ENCODE data around the gene IRAK4.

The IRAK4 gene

DNA sequence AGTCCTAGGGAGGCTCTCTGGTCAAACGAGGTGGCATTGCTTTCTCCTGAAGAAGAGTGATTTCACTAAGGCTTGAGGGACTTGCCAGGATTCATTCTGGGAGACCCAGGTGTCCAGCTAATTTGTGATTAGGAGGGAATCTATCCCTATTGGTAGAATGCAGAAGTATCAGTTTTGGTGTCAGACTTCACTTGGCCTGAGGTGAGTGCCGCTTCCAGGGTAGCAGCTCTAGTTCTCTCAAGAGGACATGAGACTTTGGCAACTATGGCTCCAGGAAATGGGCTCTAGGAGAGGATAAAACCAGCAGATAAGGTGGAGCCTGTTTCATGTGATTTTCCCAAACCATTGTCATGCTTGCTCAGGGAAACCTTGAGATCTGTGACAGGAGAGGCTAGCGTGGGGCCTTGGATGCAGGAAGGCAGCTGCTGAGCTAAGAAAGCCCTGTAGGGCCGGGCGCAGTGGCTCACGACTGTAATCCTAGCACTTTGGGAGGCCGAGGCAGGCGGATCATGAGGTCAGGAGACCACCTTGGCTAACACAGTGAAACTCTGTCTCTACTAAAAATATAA is 65.5 kb downstream of the IRAK4 start:
- no peak overlapping the region for H2AFZ ChIP-seq (ENCODE audit: low read depth, low read length)
- no peak for DNase-seq
- H3K4me2 ChIP-seq (ENCODE audit: insufficient read depth, low read length): no peak overlapping the region
- no peak for TF ChIP-seq EZH2 (IDR thresholded peaks at IDR 0.05; ENCODE audit: borderline replicate concordance, low read depth, low read length, severe bottlenecking)
- TF ChIP-seq, protein P1, sequence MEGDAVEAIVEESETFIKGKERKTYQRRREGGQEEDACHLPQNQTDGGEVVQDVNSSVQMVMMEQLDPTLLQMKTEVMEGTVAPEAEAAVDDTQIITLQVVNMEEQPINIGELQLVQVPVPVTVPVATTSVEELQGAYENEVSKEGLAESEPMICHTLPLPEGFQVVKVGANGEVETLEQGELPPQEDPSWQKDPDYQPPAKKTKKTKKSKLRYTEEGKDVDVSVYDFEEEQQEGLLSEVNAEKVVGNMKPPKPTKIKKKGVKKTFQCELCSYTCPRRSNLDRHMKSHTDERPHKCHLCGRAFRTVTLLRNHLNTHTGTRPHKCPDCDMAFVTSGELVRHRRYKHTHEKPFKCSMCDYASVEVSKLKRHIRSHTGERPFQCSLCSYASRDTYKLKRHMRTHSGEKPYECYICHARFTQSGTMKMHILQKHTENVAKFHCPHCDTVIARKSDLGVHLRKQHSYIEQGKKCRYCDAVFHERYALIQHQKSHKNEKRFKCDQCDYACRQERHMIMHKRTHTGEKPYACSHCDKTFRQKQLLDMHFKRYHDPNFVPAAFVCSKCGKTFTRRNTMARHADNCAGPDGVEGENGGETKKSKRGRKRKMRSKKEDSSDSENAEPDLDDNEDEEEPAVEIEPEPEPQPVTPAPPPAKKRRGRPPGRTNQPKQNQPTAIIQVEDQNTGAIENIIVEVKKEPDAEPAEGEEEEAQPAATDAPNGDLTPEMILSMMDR (IDR thresholded peaks at IDR 0.05; ENCODE audit: borderline replicate concordance, extremely low read depth, low read length, poor library complexity, severe bottlenecking): no peak
- H3K79me2 ChIP-seq (ENCODE audit: insufficient read depth, low read length): no peaks in the 10 kb centered on the region
- H3K9me3 ChIP-seq (ENCODE audit: insufficient read depth, low read length, severe bottlenecking): no peaks in the 10 kb centered on the region
- no peak overlapping the region for H3K27ac ChIP-seq (ENCODE audit: low read length)
- H3K36me3 ChIP-seq (ENCODE audit: insufficient read depth, low read length): no peaks in the 10 kb centered on the region
- H4K20me1 ChIP-seq (ENCODE audit: insufficient read depth, low read length): no peaks in the 10 kb centered on the region
- no peaks in the 10 kb centered on the region for H3K4me1 ChIP-seq (ENCODE audit: insufficient read depth, low read length)
- H3K27me3 ChIP-seq (ENCODE audit: insufficient read depth, low read length, poor library complexity): no peaks in the 10 kb centered on the region
- H3K9ac ChIP-seq (ENCODE audit: low read depth, low read length): no peak overlapping the region
- no peak overlapping the region for H3K4me3 ChIP-seq (ENCODE audit: low read depth in 1 of 2, low read length in 2 of 2)
- no peak for ATAC-seq (ENCODE audit: insufficient read depth, low read depth)

DNA sequence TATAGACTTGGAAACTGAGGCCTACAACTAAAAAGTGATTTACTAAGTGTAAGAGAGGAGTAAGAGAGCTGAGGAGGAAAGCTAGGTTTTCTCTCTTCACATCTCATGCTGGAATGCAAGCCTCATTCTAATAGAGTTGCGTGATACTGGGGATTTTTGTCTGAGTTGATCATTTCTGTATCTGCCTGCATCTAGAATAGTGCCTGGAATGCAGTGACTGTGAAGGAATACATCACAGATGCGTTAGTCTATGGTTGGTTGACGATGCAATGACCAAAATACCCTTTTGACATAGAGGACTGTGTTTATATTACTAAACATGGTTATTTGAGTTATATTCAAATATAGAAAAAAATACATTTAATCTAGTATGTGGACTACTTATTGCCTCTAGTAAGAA is 67.9 kb downstream of the IRAK4 start:
- no peaks in the 10 kb centered on the region for H3K36me3 ChIP-seq (ENCODE audit: insufficient read depth, low read length)
- H4K20me1 ChIP-seq (ENCODE audit: insufficient read depth, low read length): no peaks in the 10 kb centered on the region
- no peak for DNase-seq
- H3K4me2 ChIP-seq (ENCODE audit: insufficient read depth, low read length): no peak overlapping the region
- TF ChIP-seq, protein P1 (IDR thresholded peaks at IDR 0.05; ENCODE audit: borderline replicate concordance, extremely low read depth, low read length, poor library complexity, severe bottlenecking): no peak
- no peak for TF ChIP-seq EZH2 (IDR thresholded peaks at IDR 0.05; ENCODE audit: borderline replicate concordance, low read depth, low read length, severe bottlenecking)
- H3K79me2 ChIP-seq (ENCODE audit: insufficient read depth, low read length): no peaks in the 10 kb centered on the region
- H2AFZ ChIP-seq (ENCODE audit: low read depth, low read length): no peak overlapping the region
- ATAC-seq (ENCODE audit: insufficient read depth, low read depth): no peak
- H3K9me3 ChIP-seq (ENCODE audit: insufficient read depth, low read length, severe bottlenecking): no peaks in the 10 kb centered on the region
- no peak overlapping the region for H3K4me3 ChIP-seq (ENCODE audit: low read depth in 1 of 2, low read length in 2 of 2)
- no peaks in the 10 kb centered on the region for H3K4me1 ChIP-seq (ENCODE audit: insufficient read depth, low read length)
- no peak overlapping the region for H3K9ac ChIP-seq (ENCODE audit: low read depth, low read length)
- H3K27ac ChIP-seq (ENCODE audit: low read length): no peak overlapping the region
- no peaks in the 10 kb centered on the region for H3K27me3 ChIP-seq (ENCODE audit: insufficient read depth, low read length, poor library complexity)

DNA sequence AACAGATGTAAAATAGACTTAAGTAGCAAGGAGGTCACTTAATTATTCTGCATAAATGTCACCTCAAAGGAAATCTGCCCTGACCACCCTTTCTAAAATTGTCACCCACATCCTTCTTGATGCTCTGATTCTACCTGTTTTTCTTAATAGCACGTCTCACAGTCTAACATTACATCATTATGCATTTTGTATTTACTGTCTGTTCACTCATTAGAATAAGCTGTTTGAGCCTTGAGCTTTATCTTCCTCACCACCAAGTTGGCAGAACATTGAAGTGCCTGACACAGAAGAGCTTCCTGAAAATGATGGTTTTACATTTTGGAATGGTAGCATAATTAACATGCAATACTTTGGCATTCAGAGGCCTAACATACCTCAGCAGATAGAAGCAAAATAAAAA is 68.3 kb downstream of the IRAK4 start:
- Histone ChIP-seq H3K9ac (ENCODE audit: low read depth, low read length) (no peak overlapping the region), H3K4me2 (ENCODE audit: insufficient read depth, low read length) (no peak overlapping the region), H4K20me1 (ENCODE audit: insufficient read depth, low read length) (no peaks in the 10 kb centered on the region), H3K27ac (ENCODE audit: low read length) (no peak overlapping the region), H3K36me3 (ENCODE audit: insufficient read depth, low read length) (no peaks in the 10 kb centered on the region), H3K4me3 (ENCODE audit: low read depth in 1 of 2, low read length in 2 of 2) (no peak overlapping the region), H3K79me2 (ENCODE audit: insufficient read depth, low read length) (no peaks in the 10 kb centered on the region), H2AFZ (ENCODE audit: low read depth, low read length) (no peak overlapping the region), H3K4me1 (ENCODE audit: insufficient read depth, low read length) (no peaks in the 10 kb centered on the region), H3K27me3 (ENCODE audit: insufficient read depth, low read length, poor library complexity) (no peaks in the 10 kb centered on the region), H3K9me3 (ENCODE audit: insufficient read depth, low read length, severe bottlenecking) (no peaks in the 10 kb centered on the region)
- ATAC-seq (ENCODE audit: insufficient read depth, low read depth) (no peak), DNase-seq (no peak)
- TF ChIP-seq, protein P1 (IDR thresholded peaks at IDR 0.05; ENCODE audit: borderline replicate concordance, extremely low read depth, low read length, poor library complexity, severe bottlenecking): no peak

Data from DND-41 (cell line).